ENCODE measurements around the gene SLTM. TPM values are rescaled to one million over a fixed set of nuclear protein-coding genes. Genes with fewer than 3 reads are reported as not detected.

The SLTM gene
- total RNA-seq (100 to 1,000 TPM; 110 to 291 (median 159) TPM), polyA plus RNA-seq (10 to 100 TPM; 44.7 to 56.1 (median 48.1) TPM)
- long read RNA-seq, donor 1, partial matches to known transcripts: 0 of 4 reads
- long read RNA-seq, donor 1, other reads (novel, unspliced or antisense): 0 of 4 reads
- long read RNA-seq, donor 2, full-length matches to known transcripts: 4 of 4 reads
- long read RNA-seq, donor 2, partial matches to known transcripts: 0 of 4 reads
- long read RNA-seq, donor 2, other reads (novel, unspliced or antisense): 0 of 4 reads
- long read RNA-seq, donor 3, partial matches to known transcripts: 0 of 5 reads
- long read RNA-seq, donor 3, other reads (novel, unspliced or antisense): 0 of 5 reads
- long read RNA-seq, donor 4: 0 reads
- long read RNA-seq, donor 5, full-length matches to known transcripts: 2 of 12 reads
- long read RNA-seq, donor 5, partial matches to known transcripts: 10 of 12 reads
- long read RNA-seq, donor 5, other reads (novel, unspliced or antisense): 0 of 12 reads
- long read RNA-seq, donor 6, full-length matches to known transcripts: 15 of 40 reads
- long read RNA-seq, donor 6, partial matches to known transcripts: 25 of 40 reads
- long read RNA-seq, donor 6, other reads (novel, unspliced or antisense): 0 of 40 reads
- long read RNA-seq, donor 7, partial matches to known transcripts: 0 of 3 reads
- long read RNA-seq, donor 7, other reads (novel, unspliced or antisense): 0 of 3 reads
- long read RNA-seq, donor 8, full-length matches to known transcripts: 6 of 15 reads
- long read RNA-seq, donor 8, partial matches to known transcripts: 9 of 15 reads
- long read RNA-seq, donor 8, other reads (novel, unspliced or antisense): 0 of 15 reads
- long read RNA-seq, donor 9, partial matches to known transcripts: 0 of 4 reads
- long read RNA-seq, donor 9, other reads (novel, unspliced or antisense): 0 of 4 reads
- long read RNA-seq, donor 10, partial matches to known transcripts: 0 of 3 reads
- long read RNA-seq, donor 10, other reads (novel, unspliced or antisense): 0 of 3 reads

DNA sequence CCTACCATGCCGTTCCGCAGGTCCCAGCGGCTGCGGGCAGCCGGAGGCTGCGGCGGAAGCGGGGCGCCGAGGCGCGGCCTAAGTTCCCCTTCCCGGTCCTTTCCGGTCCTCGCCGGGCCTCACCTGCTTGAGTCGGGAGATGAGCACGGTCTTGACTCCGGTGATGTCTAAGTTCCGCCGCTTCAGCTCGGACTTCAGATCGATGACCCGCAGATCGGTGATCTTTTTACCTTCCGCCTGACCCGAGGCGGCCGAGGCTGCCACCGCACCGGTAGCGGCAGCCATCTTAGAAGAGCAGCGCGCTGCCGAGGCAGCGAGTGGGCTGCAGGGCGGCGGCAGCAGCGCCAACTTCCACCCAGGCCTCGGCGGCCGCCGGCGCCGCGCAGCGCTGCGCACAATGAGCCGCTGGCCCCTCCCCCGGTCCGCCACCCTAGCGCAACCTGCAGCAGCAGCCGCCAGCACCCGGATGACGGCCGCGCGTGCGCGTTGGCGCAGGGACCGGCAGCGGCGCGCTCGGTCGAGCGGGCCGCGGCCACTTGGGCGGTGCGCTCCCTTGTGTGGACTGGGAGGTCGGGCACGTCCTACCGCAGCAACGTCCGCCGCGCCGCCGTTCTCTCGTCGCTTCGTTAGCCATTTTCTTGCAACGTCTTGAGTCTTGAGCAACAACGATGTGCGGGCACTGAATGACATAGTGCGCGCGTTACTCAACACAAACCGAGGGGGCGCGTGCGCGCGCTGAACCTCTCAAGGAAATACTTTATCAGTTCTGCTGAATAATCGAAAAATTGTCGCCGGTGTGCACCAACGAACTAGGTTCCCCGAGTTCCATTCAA lies at the start of gene SLTM:
SLTM (minus strand) TSS at position 399 of the 833 bp plus-strand sequence; CDS start at position 285, 114 bp downstream.
- Histone ChIP-seq H3K9me3 (no peaks in the 10 kb centered on the region), H3K36me3 (peaks cover 6 to 17% (median 9%) of the 10 kb centered on the region in 4 donors), H3K4me1 (peaks cover 16 to 40% (median 28%) of the 10 kb centered on the region in 4 donors), H3K27me3 (no peaks in the 10 kb centered on the region), H3K4me3 (peak within 1 kb of the TSS; percentile 61 to 96 (median 78)), H3K27ac (peak within 1 kb of the TSS; percentile 97 to 100 (median 99))
- intact Hi-C loops (cut with DNase I; ENCODE audit: low total_unique reads): no loop called here
- peak in 1 of 4 donors; percentile 83 for TF ChIP-seq POLR2A (IDR thresholded peaks at IDR 0.05)
- TF ChIP-seq POLR2AphosphoS5 (IDR thresholded peaks at IDR 0.05): peak; percentile 86 to 98 (median 97)
- peak in 2 of 7 experiments; percentile 16 to 22 for TF ChIP-seq CTCF (IDR thresholded peaks at IDR 0.05)
- TF ChIP-seq EP300 (IDR thresholded peaks at IDR 0.05): no peak
- 0% methylated on average over 68 to 101 of the region's 101 CpGs for WGBS, 5 donors
- peak; percentile 95 to 99 for DNase-seq

- Histone ChIP-seq H3K4me1 (peaks cover 0 to 33% (median 7%) of the 10 kb centered on the region in 4 donors), H3K9me3 (no peaks in the 10 kb centered on the region), H3K27ac (no peak overlapping the region), H3K36me3 (no peaks in the 10 kb centered on the region), H3K27me3 (no peaks in the 10 kb centered on the region), H3K4me3 (no peak overlapping the region)
- intact Hi-C loops (cut with DNase I; ENCODE audit: low total_unique reads): no loop called here
- TF ChIP-seq CTCF (IDR thresholded peaks at IDR 0.05) (no peak), EP300 (IDR thresholded peaks at IDR 0.05) (no peak), POLR2A (IDR thresholded peaks at IDR 0.05) (no peak)
- 72 to 84% (median 82%) methylated on average over 2 of the region's 2 CpGs for WGBS, 5 donors
- no peak for DNase-seq
These were observed 49.8 kb upstream of the SLTM start for GRCh38 chr15:58983261-58983660.

- no peak overlapping the region for H3K4me3 ChIP-seq
- TF ChIP-seq EP300 (IDR thresholded peaks at IDR 0.05) (no peak), POLR2A (IDR thresholded peaks at IDR 0.05) (no peak)
- no peaks in the 10 kb centered on the region for H3K27me3 ChIP-seq
- H3K36me3 ChIP-seq: no peaks in the 10 kb centered on the region
- intact Hi-C loops (cut with DNase I; ENCODE audit: low total_unique reads): no loop called here
- H3K9me3 ChIP-seq: no peaks in the 10 kb centered on the region
- H3K27ac ChIP-seq: peak overlapping the region in 1 of 5 donors; percentile 30
- WGBS, 5 donors: 70 to 80% (median 77%) methylated on average over 6 of the region's 6 CpGs
- DNase-seq: no peak
- peaks cover 0 to 32% (median 7%) of the 10 kb centered on the region in 4 donors for H3K4me1 ChIP-seq
These were observed 48.5 kb upstream of the SLTM start for GRCh38 chr15:58981808-58982475.

GRCh38 chr15:58980351-58980939 lies 47.0 kb upstream of the SLTM start:
- peak in 1 of 2 donors; percentile 65 for DNase-seq
- 3 to 5% (median 4%) methylated on average over 5 of the region's 5 CpGs for WGBS, 5 donors
- intact Hi-C loops (cut with DNase I; ENCODE audit: low total_unique reads): no loop called here
- Histone ChIP-seq H3K9me3 (no peaks in the 10 kb centered on the region), H3K27me3 (no peaks in the 10 kb centered on the region), H3K36me3 (no peaks in the 10 kb centered on the region), H3K4me3 (no peak overlapping the region), H3K4me1 (peaks cover 0 to 36% (median 7%) of the 10 kb centered on the region in 4 donors), H3K27ac (no peak overlapping the region)
- TF ChIP-seq EP300 (IDR thresholded peaks at IDR 0.05): no peak
- no peak for TF ChIP-seq POLR2AphosphoS5 (IDR thresholded peaks at IDR 0.05)
- TF ChIP-seq CTCF (IDR thresholded peaks at IDR 0.05): peak in 4 of 7 experiments; percentile 22 to 46 (median 43)
- TF ChIP-seq POLR2A (IDR thresholded peaks at IDR 0.05): no peak
